IPS-20b (cell line): Measurements from ENCODE around the gene PSMB1.

ENCODE experiments used
- H3K27ac ChIP-seq: one replicate; pipeline ENCODE4 v1.5.1; 2013; ENCODE audit warnings: low read length
- H3K27me3 ChIP-seq: 2 replicates; pipeline ENCODE4 v1.6.1; 2013; ENCODE audit warnings: mild to moderate bottlenecking, low read length, inconsistent platforms; ENCODE audit not compliant: insufficient read depth
- H3K36me3 ChIP-seq: 2 replicates; pipeline ENCODE4 v1.6.1; 2013; ENCODE audit warnings: low read depth, mild to moderate bottlenecking, inconsistent platforms, low read length, moderate library complexity; ENCODE audit not compliant: insufficient read depth
- H3K4me1 ChIP-seq: 2 replicates; pipeline ENCODE4 v1.6.1; 2013; ENCODE audit warnings: mild to moderate bottlenecking, control low read depth, inconsistent platforms, low read length, moderate library complexity; ENCODE audit not compliant: insufficient read depth
- H3K4me3 ChIP-seq: 2 replicates; pipeline ENCODE4 v1.5.1; 2013; ENCODE audit warnings: mild to moderate bottlenecking, low read length, inconsistent platforms
- H3K9ac ChIP-seq: 2 replicates; pipeline ENCODE4 v1.6.1; 2013; ENCODE audit warnings: low read depth, mild to moderate bottlenecking, inconsistent platforms, low read length, moderate library complexity
- H3K9me3 ChIP-seq: 2 replicates; pipeline ENCODE4 v1.6.1; 2013; ENCODE audit warnings: mild to moderate bottlenecking, low read depth, low read length, inconsistent platforms; ENCODE audit not compliant: insufficient read depth

PSMB1 gene

GRCh38 chr6:170497841-170498301, 55.2 kb downstream of the PSMB1 start:
- Histone ChIP-seq H3K4me1 (peaks cover 9% of the 10 kb centered on the region; the same call in 1 of the 2 replicates), H3K9ac (no peak overlapping the region; the same call in 1 of the 2 replicates), H3K4me3 (no peak overlapping the region; the same call in 1 of the 2 replicates), H3K9me3 (peaks cover 4% of the 10 kb centered on the region; the same call in 1 of the 2 replicates), H3K27ac (no peak overlapping the region), H3K36me3 (no peaks in the 10 kb centered on the region), H3K27me3 (peaks cover 11% of the 10 kb centered on the region; the same call in 1 of the 2 replicates)

GRCh38 chr6:170493354-170493753, 59.8 kb downstream of the PSMB1 start:
- H3K4me3 ChIP-seq = no peak overlapping the region
- no peaks in the 10 kb centered on the region for H3K9me3 ChIP-seq
- H3K9ac ChIP-seq = no peak overlapping the region
- H3K27me3 ChIP-seq = peaks cover 6% of the 10 kb centered on the region; the same call in 1 of the 2 replicates
- H3K27ac ChIP-seq = no peak overlapping the region
- no peaks in the 10 kb centered on the region for H3K36me3 ChIP-seq
- peaks cover 9% of the 10 kb centered on the region; the same call in 1 of the 2 replicates for H3K4me1 ChIP-seq

- H3K27me3 ChIP-seq = no peaks in the 10 kb centered on the region
- no peak overlapping the region for H3K9ac ChIP-seq
- no peak overlapping the region for H3K4me3 ChIP-seq
- H3K36me3 ChIP-seq = no peaks in the 10 kb centered on the region
- no peak overlapping the region for H3K27ac ChIP-seq
- no peaks in the 10 kb centered on the region for H3K9me3 ChIP-seq
- H3K4me1 ChIP-seq = no peaks in the 10 kb centered on the region
These were observed 62.8 kb downstream of the PSMB1 start for GRCh38 chr6:170490259-170490658.

- H3K9ac ChIP-seq = no peak overlapping the region
These were observed 63.3 kb downstream of the PSMB1 start for GRCh38 chr6:170489836-170490235.

GRCh38 chr6:170487707-170488329, 65.3 kb downstream of the PSMB1 start:
- Histone ChIP-seq H3K9ac (no peak overlapping the region), H3K27ac (no peak overlapping the region), H3K27me3 (no peaks in the 10 kb centered on the region), H3K36me3 (no peaks in the 10 kb centered on the region), H3K4me1 (no peaks in the 10 kb centered on the region), H3K4me3 (no peak overlapping the region), H3K9me3 (no peaks in the 10 kb centered on the region)

More at GRCh38 chr6:170489836-170490235, 63.3 kb downstream of the PSMB1 start:
- H3K36me3 ChIP-seq = no peaks in the 10 kb centered on the region
- H3K27me3 ChIP-seq = no peaks in the 10 kb centered on the region
- no peak overlapping the region for H3K4me3 ChIP-seq
- no peak overlapping the region for H3K27ac ChIP-seq
- no peaks in the 10 kb centered on the region for H3K4me1 ChIP-seq
- no peaks in the 10 kb centered on the region for H3K9me3 ChIP-seq

GRCh38 chr6:170485159-170485558, 67.9 kb downstream of the PSMB1 start:
- Histone ChIP-seq H3K9me3 (peaks cover 3% of the 10 kb centered on the region; the same call in 1 of the 2 replicates), H3K27ac (no peak overlapping the region), H3K36me3 (no peaks in the 10 kb centered on the region), H3K4me3 (no peak overlapping the region), H3K27me3 (no peaks in the 10 kb centered on the region), H3K4me1 (no peaks in the 10 kb centered on the region), H3K9ac (no peak overlapping the region)
